AG09309 (cell line): ENCODE measurements around the gene GRWD1.

Experiments used
- DNase-seq: peaks from one replicate; pipeline ENCODE4 v3.0.0-alpha.2; 2010; ENCODE audit warnings: low read depth
- H3K4me3 ChIP-seq: 2 replicates; pipeline ENCODE4 v1.5.1; 2011; ENCODE audit warnings: mild to moderate bottlenecking, low read depth, low read length, moderate library complexity; ENCODE audit not compliant: control insufficient read depth
- CTCF ChIP-seq: IDR thresholded peaks from 2 replicates; pipeline ENCODE4 v1.5.1; 2011; ENCODE audit warnings: mild to moderate bottlenecking, low read depth, low read length, inconsistent platforms; ENCODE audit not compliant: insufficient read depth, control insufficient read depth; ENCODE audit errors: missing control alignments

Gene GRWD1

GRCh38 chr19:48471836-48472235, 26.1 kb downstream of the GRWD1 start:
- no peak for DNase-seq
- TF ChIP-seq CTCF, result no peak
- no peak overlapping the region for H3K4me3 ChIP-seq

- DNase-seq, result no peak
- no peak overlapping the region for H3K4me3 ChIP-seq
- no peak for TF ChIP-seq CTCF
These were observed 27.6 kb downstream of the GRWD1 start for GRCh38 chr19:48473161-48473966.

DNA sequence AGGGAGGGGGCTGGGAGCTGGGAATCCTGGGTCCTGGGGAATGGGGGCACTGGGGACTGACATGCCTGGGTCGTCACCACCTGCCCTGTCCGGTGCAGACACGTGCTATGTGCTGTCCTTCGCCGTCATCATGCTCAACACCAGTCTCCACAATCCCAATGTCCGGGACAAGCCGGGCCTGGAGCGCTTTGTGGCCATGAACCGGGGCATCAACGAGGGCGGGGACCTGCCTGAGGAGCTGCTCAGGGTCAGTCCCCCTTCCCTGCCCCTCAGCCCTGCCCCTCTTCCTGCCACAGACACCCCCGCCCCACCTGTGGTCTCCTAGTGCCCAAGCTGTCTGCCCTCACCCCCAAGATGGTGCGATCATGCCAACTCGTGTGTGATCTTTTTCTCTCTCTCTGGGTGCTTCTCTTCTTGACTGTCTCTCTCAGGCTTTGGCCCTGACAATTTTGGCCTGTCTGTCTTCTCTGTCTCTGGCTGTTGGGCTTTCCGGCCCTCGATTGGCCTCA, 28.4 kb downstream of the GRWD1 start:
- no peak for DNase-seq

GRCh38 chr19:48475369-48476068, 29.7 kb downstream of the GRWD1 start:
- no peak for TF ChIP-seq CTCF
- no peak overlapping the region for H3K4me3 ChIP-seq
- no peak for DNase-seq

More for the DNA sequence above, 28.4 kb downstream of the GRWD1 start:
- no peak for TF ChIP-seq CTCF
- no peak overlapping the region for H3K4me3 ChIP-seq

GRCh38 chr19:48476176-48476575, 30.4 kb downstream of the GRWD1 start:
- no peak overlapping the region for H3K4me3 ChIP-seq
- no peak for DNase-seq
- no peak for TF ChIP-seq CTCF

- no peak for DNase-seq
- no peak for TF ChIP-seq CTCF
- H3K4me3 ChIP-seq, result no peak overlapping the region
These were observed 31.4 kb downstream of the GRWD1 start for GRCh38 chr19:48477067-48477685.
